IPS DF 6.9 (cell line): Measurements from ENCODE around the gene CDK5.
A peak's percentile ranks its signal among the peaks of the same experiment; 100 is the strongest.

ENCODE experiments used
- DNase-seq: peaks from one replicate; pipeline ENCODE4 v3.0.0-alpha.2; 2013; ENCODE audit warnings: low read depth, low spot score
- H3K27ac ChIP-seq: one replicate; pipeline ENCODE4 v1.5.1; 2013; ENCODE audit warnings: low read length, control low read depth
- H3K27me3 ChIP-seq: 2 replicates; pipeline ENCODE4 v1.6.1; 2013; ENCODE audit warnings: mild to moderate bottlenecking, low read length; ENCODE audit not compliant: control insufficient read depth, insufficient read depth
- H3K36me3 ChIP-seq: 2 replicates; pipeline ENCODE4 v1.6.1; 2013; ENCODE audit warnings: low read length; ENCODE audit not compliant: control insufficient read depth, insufficient read depth
- H3K4me1 ChIP-seq: 2 replicates; pipeline ENCODE4 v1.6.1; 2013; ENCODE audit warnings: low read length; ENCODE audit not compliant: control insufficient read depth, insufficient read depth
- H3K4me3 ChIP-seq: 2 replicates; pipeline ENCODE4 v1.5.1; 2013; ENCODE audit warnings: mild to moderate bottlenecking, low read length
- H3K9me3 ChIP-seq: 2 replicates; pipeline ENCODE4 v1.6.1; 2013; ENCODE audit warnings: low read length, inconsistent platforms; ENCODE audit not compliant: control insufficient read depth, insufficient read depth
- WGBS: extraction: QIAGEN DNeasy Blood & Tissue Kit; methylation state at CpG from one replicate; pipeline ENCODE4 v1.1.7; 2013; ENCODE audit warnings: mixed read lengths, missing lambda C conversion rate; ENCODE audit not compliant: insufficient read length, insufficient coverage; 5-methylcytosine and 5-hydroxymethylcytosine counted together

Gene CDK5

GRCh38 chr7:151062399-151063211, 4.9 kb upstream of the CDK5 start:
- Histone ChIP-seq H3K9me3 (no peaks in the 10 kb centered on the region), H3K4me3 (peak overlapping the region; percentile 57; the same call in 1 of the 2 replicates), H3K27me3 (no peaks in the 10 kb centered on the region), H3K27ac (no peak overlapping the region), H3K4me1 (peaks cover 16% of the 10 kb centered on the region), H3K36me3 (peaks cover 16% of the 10 kb centered on the region; the same call in 1 of the 2 replicates)
- WGBS: no CpG with 5 or more reads among the region's 43 CpGs
- DNase-seq: no peak

GRCh38 chr7:151062111-151062398, 4.4 kb upstream of the CDK5 start:
- Histone ChIP-seq H3K27ac (no peak overlapping the region), H3K27me3 (no peaks in the 10 kb centered on the region), H3K9me3 (no peaks in the 10 kb centered on the region), H3K4me3 (peak overlapping the region; percentile 6; the same call in 1 of the 2 replicates), H3K36me3 (peaks cover 11% of the 10 kb centered on the region; the same call in 1 of the 2 replicates), H3K4me1 (peaks cover 14% of the 10 kb centered on the region)
- WGBS: no CpG with 5 or more reads among the region's 11 CpGs
- DNase-seq: no peak

GRCh38 chr7:151061213-151062110, 3.8 kb upstream of the CDK5 start:
- WGBS: no CpG with 5 or more reads among the region's 33 CpGs
- H3K27ac ChIP-seq: no peak overlapping the region
- peaks cover 11% of the 10 kb centered on the region; the same call in 1 of the 2 replicates for H3K36me3 ChIP-seq
- no peaks in the 10 kb centered on the region for H3K9me3 ChIP-seq
- peaks cover 15% of the 10 kb centered on the region for H3K4me1 ChIP-seq
- no peaks in the 10 kb centered on the region for H3K27me3 ChIP-seq
- H3K4me3 ChIP-seq: peak overlapping the region; percentile 6; the same call in 1 of the 2 replicates
- no peak for DNase-seq

GRCh38 chr7:151060416-151061212, 2.9 kb upstream of the CDK5 start:
- no peaks in the 10 kb centered on the region for H3K9me3 ChIP-seq
- WGBS: no CpG with 5 or more reads among the region's 21 CpGs
- no peaks in the 10 kb centered on the region for H3K27me3 ChIP-seq
- peak overlapping the region; percentile 75; the same call in 1 of the 2 replicates for H3K4me3 ChIP-seq
- H3K36me3 ChIP-seq: peaks cover 11% of the 10 kb centered on the region; the same call in 1 of the 2 replicates
- H3K27ac ChIP-seq: no peak overlapping the region
- no peak for DNase-seq
- peaks cover 15% of the 10 kb centered on the region for H3K4me1 ChIP-seq

- Histone ChIP-seq H3K9me3 (no peaks in the 10 kb centered on the region), H3K27me3 (no peaks in the 10 kb centered on the region), H3K4me1 (peaks cover 15% of the 10 kb centered on the region), H3K4me3 (peak overlapping the region; percentile 75), H3K27ac (no peak overlapping the region), H3K36me3 (peaks cover 6% of the 10 kb centered on the region; the same call in 1 of the 2 replicates)
- no CpG with 5 or more reads among the region's 17 CpGs for WGBS
- no peak for DNase-seq
Observed at GRCh38 chr7:151060113-151060415, 2.4 kb upstream of the CDK5 start.

GRCh38 chr7:151059367-151060112, 1.8 kb upstream of the CDK5 start, which contains the start of gene SLC4A2:
Gene SLC4A2, plus strand, starts transcription at chr7:151059589. Its CDS starts 2,399 bp downstream, at chr7:151061988.
- no peaks in the 10 kb centered on the region for H3K9me3 ChIP-seq
- peak within 1 kb of the TSS; percentile 75 for H3K4me3 ChIP-seq
- no CpG with 5 or more reads among the region's 75 CpGs for WGBS
- peaks cover under 1% of the 10 kb centered on the region; the same call in 1 of the 2 replicates for H3K36me3 ChIP-seq
- no peak within 1 kb of the TSS for H3K27ac ChIP-seq
- no peaks in the 10 kb centered on the region for H3K27me3 ChIP-seq
- peaks cover 15% of the 10 kb centered on the region for H3K4me1 ChIP-seq
- DNase-seq: no peak

GRCh38 chr7:151058781-151059366, 1.2 kb upstream of the CDK5 start:
- Histone ChIP-seq H3K4me3 (peak overlapping the region; percentile 75; the same call in 1 of the 2 replicates), H3K27me3 (no peaks in the 10 kb centered on the region), H3K9me3 (no peaks in the 10 kb centered on the region), H3K27ac (no peak overlapping the region), H3K36me3 (no peaks in the 10 kb centered on the region), H3K4me1 (peaks cover 15% of the 10 kb centered on the region)
- WGBS: no CpG with 5 or more reads among the region's 18 CpGs
- no peak for DNase-seq

GRCh38 chr7:151057989-151058780, 488 bp upstream of the CDK5 start:
- Histone ChIP-seq H3K4me1 (peaks cover 15% of the 10 kb centered on the region), H3K4me3 (peak overlapping the region; percentile 11; the same call in 1 of the 2 replicates), H3K9me3 (no peaks in the 10 kb centered on the region), H3K27ac (no peak overlapping the region), H3K36me3 (no peaks in the 10 kb centered on the region), H3K27me3 (no peaks in the 10 kb centered on the region)
- no CpG with 5 or more reads among the region's 46 CpGs for WGBS
- DNase-seq: peak; percentile 99
